Mucosa of stomach (tissue), 1 donor: Measurements from ENCODE around the gene LRFN4.

Experiments
- H3K27me3 ChIP-seq: one replicate; pipeline ENCODE4 v1.7.0; 2013; ENCODE audit warnings: mild to moderate bottlenecking, low read length; ENCODE audit not compliant: control insufficient read depth, insufficient read depth
- H3K36me3 ChIP-seq: one replicate; pipeline ENCODE4 v1.7.0; 2013; ENCODE audit warnings: low read length; ENCODE audit not compliant: control insufficient read depth, insufficient read depth
- H3K4me1 ChIP-seq: one replicate; pipeline ENCODE4 v1.7.0; 2013; ENCODE audit warnings: mild to moderate bottlenecking, low read length; ENCODE audit not compliant: control insufficient read depth, insufficient read depth
- H3K4me3 ChIP-seq: one replicate; pipeline ENCODE4 v1.7.0; 2013; ENCODE audit warnings: low read length
- H3K9ac ChIP-seq: one replicate; pipeline ENCODE4 v1.7.0; 2013; ENCODE audit warnings: mild to moderate bottlenecking, low read length, moderate library complexity
- H3K9me3 ChIP-seq: one replicate; pipeline ENCODE4 v1.7.0; 2013; ENCODE audit warnings: mild to moderate bottlenecking, low read length, moderate library complexity; ENCODE audit not compliant: control insufficient read depth
- donor health status: Pancreatic carcinoma.

LRFN4 gene

DNA sequence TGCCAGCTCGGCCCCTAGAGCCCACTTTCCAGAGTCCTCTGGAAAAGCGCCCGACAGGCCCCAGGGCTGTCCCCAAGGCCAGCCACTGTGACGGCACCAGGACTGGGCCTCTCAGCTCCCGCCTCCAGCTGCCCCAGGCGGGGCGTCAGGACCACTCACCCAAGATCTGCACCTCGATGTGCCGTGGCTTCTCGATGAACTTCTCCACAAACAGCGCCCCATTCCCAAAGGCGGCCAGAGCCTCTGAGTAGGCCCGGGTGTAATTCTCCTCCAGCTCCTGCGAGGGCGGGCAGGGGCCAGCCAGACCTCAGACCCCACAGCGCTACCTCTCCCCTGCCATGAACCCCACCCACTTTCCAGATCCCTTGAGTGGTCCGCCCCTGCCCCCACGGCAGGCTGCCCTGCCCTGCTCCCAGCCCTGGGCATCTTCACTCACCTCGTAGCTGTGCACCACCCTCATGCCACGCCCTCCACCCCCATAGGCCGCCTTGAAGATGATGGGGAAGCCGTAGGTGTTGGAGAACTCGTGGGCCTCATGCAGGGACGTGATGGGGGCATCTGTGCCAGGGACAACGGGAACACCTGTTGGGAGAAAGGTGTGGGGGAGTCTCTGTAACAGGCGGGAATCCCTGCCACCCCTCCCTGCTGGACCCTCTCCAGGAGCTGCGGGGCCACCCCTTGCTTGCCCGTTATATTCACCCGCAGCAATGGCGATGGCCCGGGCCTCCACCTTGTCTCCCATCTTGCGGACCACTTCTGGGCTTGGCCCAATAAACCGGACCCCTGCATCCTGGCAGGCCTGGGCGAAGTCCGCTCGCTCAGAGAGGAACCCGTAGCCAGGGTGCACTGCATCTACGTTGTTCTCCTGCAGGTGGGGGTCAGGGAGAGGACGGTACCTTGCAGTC is 14.0 kb downstream of the LRFN4 start:
- Histone ChIP-seq H3K36me3 (no peaks in the 10 kb centered on the region), H3K4me3 (no peak overlapping the region), H3K4me1 (peaks cover 4% of the 10 kb centered on the region), H3K27me3 (no peaks in the 10 kb centered on the region), H3K9me3 (no peaks in the 10 kb centered on the region), H3K9ac (no peak overlapping the region)

GRCh38 chr11:66871521-66871901 is 14.6 kb downstream of the LRFN4 start:
- H3K4me1 ChIP-seq: peaks cover 4% of the 10 kb centered on the region
- H3K4me3 ChIP-seq: no peak overlapping the region
- H3K9me3 ChIP-seq: no peaks in the 10 kb centered on the region
- H3K9ac ChIP-seq: no peak overlapping the region
- no peaks in the 10 kb centered on the region for H3K36me3 ChIP-seq
- no peaks in the 10 kb centered on the region for H3K27me3 ChIP-seq

DNA sequence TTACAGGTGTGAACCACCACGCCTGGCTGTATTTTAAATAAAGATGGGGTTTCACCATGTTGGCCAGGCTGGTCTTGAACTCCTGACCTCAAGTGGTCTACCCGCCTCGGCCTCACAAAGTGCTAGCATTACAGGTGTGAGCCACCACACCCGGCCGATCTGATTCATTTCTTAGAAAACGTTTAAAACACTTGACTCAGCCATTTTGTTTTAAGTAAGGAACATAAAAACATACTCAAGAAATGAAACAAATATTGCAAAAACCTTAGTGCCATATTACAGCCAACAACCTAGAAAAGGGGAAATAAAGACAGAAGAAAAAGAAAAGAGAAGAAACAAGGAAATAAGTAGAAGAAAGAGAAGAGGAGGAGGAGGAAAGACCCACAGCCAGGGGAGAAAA is 17.4 kb downstream of the LRFN4 start:
- Histone ChIP-seq H3K4me1 (peaks cover 6% of the 10 kb centered on the region), H3K4me3 (no peak overlapping the region), H3K9me3 (no peaks in the 10 kb centered on the region), H3K36me3 (no peaks in the 10 kb centered on the region), H3K9ac (no peak overlapping the region), H3K27me3 (no peaks in the 10 kb centered on the region)

DNA sequence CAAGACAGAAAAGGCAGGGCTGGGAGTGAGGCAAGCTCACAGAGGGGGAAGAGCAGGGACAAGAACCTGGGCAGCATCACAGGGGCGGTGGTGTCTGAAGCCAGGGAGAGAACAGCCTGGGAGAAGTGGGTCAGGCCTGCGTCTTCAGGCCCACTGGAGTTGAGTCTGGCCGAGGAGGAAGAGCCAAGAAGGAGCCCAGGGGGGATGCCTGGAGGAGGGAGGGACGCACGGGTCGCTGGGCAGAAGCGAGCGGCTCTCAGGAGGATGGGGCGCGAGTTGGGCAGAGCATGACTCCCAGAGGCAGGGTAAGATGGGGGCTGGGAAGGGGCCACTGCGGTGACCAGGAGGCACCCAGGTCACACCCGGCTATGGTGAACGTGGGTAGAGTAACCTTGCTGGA is 18.5 kb downstream of the LRFN4 start:
- peaks cover 18% of the 10 kb centered on the region for H3K4me1 ChIP-seq
- no peaks in the 10 kb centered on the region for H3K9me3 ChIP-seq
- H3K36me3 ChIP-seq: no peaks in the 10 kb centered on the region
- no peaks in the 10 kb centered on the region for H3K27me3 ChIP-seq
- H3K9ac ChIP-seq: no peak overlapping the region
- H3K4me3 ChIP-seq: no peak overlapping the region

- no peak overlapping the region for H3K9ac ChIP-seq
- peaks cover 41% of the 10 kb centered on the region for H3K4me1 ChIP-seq
- no peak overlapping the region for H3K4me3 ChIP-seq
- H3K36me3 ChIP-seq: no peaks in the 10 kb centered on the region
- no peaks in the 10 kb centered on the region for H3K27me3 ChIP-seq
- H3K9me3 ChIP-seq: no peaks in the 10 kb centered on the region
Measured at GRCh38 chr11:66877588-66878385, 20.9 kb downstream of the LRFN4 start.

DNA sequence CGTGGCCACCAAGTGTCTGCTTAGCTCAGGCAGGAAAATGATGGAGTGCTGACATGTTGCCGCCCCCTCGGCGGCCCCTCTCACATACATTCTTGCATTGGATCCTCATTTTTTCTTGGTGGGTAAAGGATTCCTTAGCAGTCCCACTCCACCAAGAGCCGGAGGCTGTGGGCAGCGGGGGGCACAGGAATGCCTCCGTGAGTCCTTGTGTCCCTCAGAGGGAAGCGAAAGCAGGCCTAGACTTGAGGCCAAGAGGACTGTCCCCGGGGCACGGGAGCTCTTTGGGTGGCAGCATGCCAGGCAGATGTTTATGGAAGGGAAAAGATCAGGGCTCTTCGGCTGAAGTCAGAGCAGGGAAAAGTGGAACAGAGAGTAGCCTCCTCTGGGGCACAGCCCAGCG is 21.6 kb downstream of the LRFN4 start:
- no peak overlapping the region for H3K9ac ChIP-seq
- H3K4me3 ChIP-seq: no peak overlapping the region
- H3K9me3 ChIP-seq: no peaks in the 10 kb centered on the region
- H3K4me1 ChIP-seq: peaks cover 48% of the 10 kb centered on the region
- no peaks in the 10 kb centered on the region for H3K27me3 ChIP-seq
- H3K36me3 ChIP-seq: no peaks in the 10 kb centered on the region

DNA sequence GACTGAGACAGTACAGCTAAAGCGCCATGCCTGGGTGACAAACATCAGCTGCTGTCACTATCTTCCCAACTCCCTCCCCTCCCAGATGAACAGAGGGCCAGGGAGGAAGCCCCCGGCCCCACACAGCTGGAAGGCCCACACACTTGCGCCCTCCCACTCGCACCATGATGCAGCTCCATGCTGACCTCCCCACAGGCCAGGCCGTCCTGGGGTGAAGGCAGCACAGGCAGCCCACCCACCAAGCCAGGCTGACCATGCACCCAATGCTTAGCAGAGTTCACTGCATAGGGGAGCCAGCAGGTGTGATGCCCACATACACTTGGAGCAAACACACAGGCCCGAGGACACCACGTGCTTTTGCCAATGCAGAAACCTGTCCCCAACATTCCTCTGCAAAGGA is 22.1 kb downstream of the LRFN4 start:
- Histone ChIP-seq H3K36me3 (no peaks in the 10 kb centered on the region), H3K9ac (no peak overlapping the region), H3K27me3 (no peaks in the 10 kb centered on the region), H3K9me3 (no peaks in the 10 kb centered on the region), H3K4me1 (peaks cover 48% of the 10 kb centered on the region), H3K4me3 (no peak overlapping the region)

DNA sequence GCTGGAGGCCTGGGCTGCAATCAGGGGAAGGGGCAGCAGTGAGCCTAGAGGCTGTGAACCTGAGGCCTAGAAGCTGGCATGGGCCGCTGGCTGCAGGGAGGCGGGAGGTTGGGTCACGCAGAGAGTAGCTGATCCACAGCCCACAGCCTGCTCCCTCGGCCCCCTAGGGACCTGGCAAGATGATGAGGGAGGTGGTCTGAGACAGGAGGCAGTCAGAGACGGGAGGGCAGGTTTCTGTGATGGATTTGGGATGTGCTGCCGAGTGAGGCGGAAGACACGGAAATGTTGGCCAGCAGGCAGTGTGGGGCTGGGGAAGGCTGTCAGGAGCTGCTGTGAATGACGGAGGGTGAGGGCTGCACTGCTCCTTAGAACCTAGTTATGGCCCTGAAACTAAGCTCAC is 22.7 kb downstream of the LRFN4 start:
- Histone ChIP-seq H3K36me3 (no peaks in the 10 kb centered on the region), H3K9me3 (no peaks in the 10 kb centered on the region), H3K27me3 (no peaks in the 10 kb centered on the region), H3K4me3 (no peak overlapping the region), H3K9ac (no peak overlapping the region), H3K4me1 (peaks cover 48% of the 10 kb centered on the region)

- Histone ChIP-seq H3K27me3 (no peaks in the 10 kb centered on the region), H3K36me3 (no peaks in the 10 kb centered on the region), H3K9ac (no peak overlapping the region), H3K4me1 (peaks cover 48% of the 10 kb centered on the region), H3K9me3 (no peaks in the 10 kb centered on the region), H3K4me3 (no peak overlapping the region)
Measured at GRCh38 chr11:66879999-66880398, 23.1 kb downstream of the LRFN4 start.

- no peak overlapping the region for H3K4me3 ChIP-seq
- H3K4me1 ChIP-seq: peaks cover 48% of the 10 kb centered on the region
- no peaks in the 10 kb centered on the region for H3K9me3 ChIP-seq
- no peaks in the 10 kb centered on the region for H3K36me3 ChIP-seq
- H3K9ac ChIP-seq: no peak overlapping the region
- H3K27me3 ChIP-seq: no peaks in the 10 kb centered on the region
Measured at GRCh38 chr11:66880496-66881450, 23.9 kb downstream of the LRFN4 start.

DNA sequence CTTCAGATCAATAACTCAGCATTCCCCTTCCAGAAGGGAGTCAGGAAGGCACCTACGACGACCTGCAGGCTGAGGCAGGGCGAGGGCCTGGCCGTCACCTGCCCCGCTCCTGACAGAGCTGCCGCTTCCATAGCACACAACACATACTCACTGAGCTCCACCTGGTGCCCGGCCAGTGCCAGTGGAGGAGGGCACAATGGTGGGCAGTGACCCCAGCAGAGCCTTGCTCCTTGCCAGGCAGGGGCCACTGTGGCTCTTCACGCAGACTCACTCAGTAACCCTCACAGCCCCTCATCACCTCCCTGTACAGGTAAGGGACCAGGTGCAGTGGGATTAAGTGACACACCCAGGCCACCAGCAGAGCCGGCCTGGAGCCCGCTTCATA is 24.6 kb downstream of the LRFN4 start:
- H3K4me3 ChIP-seq: no peak overlapping the region
- no peak overlapping the region for H3K9ac ChIP-seq
- H3K27me3 ChIP-seq: no peaks in the 10 kb centered on the region
- H3K9me3 ChIP-seq: no peaks in the 10 kb centered on the region
- no peaks in the 10 kb centered on the region for H3K36me3 ChIP-seq
- H3K4me1 ChIP-seq: peaks cover 48% of the 10 kb centered on the region
